Lung (tissue), 12 donors: ENCODE measurements around the gene CABLES1. TPM values are rescaled to one million over a fixed set of nuclear protein-coding genes. Genes with fewer than 3 reads are reported as not detected.
A peak's percentile ranks its signal among the peaks of the same experiment; 100 is the strongest.

ENCODE experiments used
- ATAC-seq: fragments of 200-7000 bp; cut with Tn5 transposase; one replicate; pipeline ENCODE4 v1.9.1; 2020; ENCODE audit warnings: moderate number of reproducible peaks; ENCODE audit not compliant: insufficient read depth, low FRiP score
- DNase-seq, 3 donors: peaks; one replicate each; pipeline ENCODE4 v3.0.0-alpha.2; 2013 to 2017
- H3K27ac ChIP-seq, 2 donors: one replicate each; pipeline ENCODE4 v1.5.1; 2013; ENCODE audit warnings: mild to moderate bottlenecking in 2 of 2, moderate library complexity in 2 of 2, control low read depth in 1 of 2, inconsistent platforms in 1 of 2, low read depth in 1 of 2, low read length in 1 of 2
- H3K27me3 ChIP-seq, 3 donors: one replicate each; pipeline ENCODE4 v1.5.1; 2013; ENCODE audit warnings: low read length in 2 of 3; ENCODE audit not compliant: control insufficient read depth in 3 of 3, insufficient read depth in 3 of 3
- H3K36me3 ChIP-seq, 4 donors: one replicate each; pipeline ENCODE4 v1.5.1; 2013; ENCODE audit warnings: low read length in 4 of 4, mild to moderate bottlenecking in 1 of 4, moderate library complexity in 1 of 4; ENCODE audit not compliant: control insufficient read depth in 4 of 4, insufficient read depth in 4 of 4
- H3K4me1 ChIP-seq, 5 donors: one replicate each; pipeline ENCODE4 v1.5.1; 2013; ENCODE audit warnings: low read length in 5 of 5, mild to moderate bottlenecking in 2 of 5, moderate library complexity in 1 of 5; ENCODE audit not compliant: control insufficient read depth in 5 of 5, insufficient read depth in 5 of 5
- H3K4me3 ChIP-seq: one replicate; pipeline ENCODE4 v1.5.1; 2013; ENCODE audit warnings: mild to moderate bottlenecking, control low read depth, moderate library complexity
- H3K9ac ChIP-seq, 2 donors: one replicate each; pipeline ENCODE4 v1.5.1; 2013; ENCODE audit warnings: low read length in 2 of 2, control low read depth in 1 of 2; ENCODE audit not compliant: insufficient read depth in 1 of 2
- H3K9me3 ChIP-seq, 4 donors: one replicate each; pipeline ENCODE4 v1.5.1; 2013; ENCODE audit warnings: low read length in 3 of 4, mild to moderate bottlenecking in 1 of 4, moderate library complexity in 1 of 4; ENCODE audit not compliant: control insufficient read depth in 4 of 4, insufficient read depth in 3 of 4
- CTCF ChIP-seq: IDR thresholded peaks from 2 replicates; pipeline ENCODE4 v1.5.1; 2012; ENCODE audit warnings: mild to moderate bottlenecking; ENCODE audit errors: control extremely low read depth, extremely low read depth
- WGBS, 2 donors: extraction: QIAGEN DNeasy Blood & Tissue Kit; methylation state at CpG; one replicate each; pipeline ENCODE4 v1.1.7; 2013; 5-methylcytosine and 5-hydroxymethylcytosine counted together
- polyA plus RNA-seq, 2 donors: library from polyadenylated mRNA; stranded (reverse); fragments of 200-250 nt; gene quantifications; one replicate each; pipeline ENCODE4 v1.2.1, GENCODE V29; 2013
- total RNA-seq, 2 donors: library from RNA; depleted of rRNA in 1 of 2; stranded (reverse); fragments of >200 nt in 1 of 2; gene quantifications; one replicate each; pipeline ENCODE4 v1.2.1, GENCODE V29; 2014 to 2021
- donor health status: control.
- donor health status: control.
- donor health status: Bipolar disorder and iron deficiency.
- donor health status: healthy.
- donor health status: DM: yes; HTN: yes; CAD: no.

The CABLES1 gene
- total and polyA plus RNA-seq, 4 donors, result 4.2 to 32.6 (median 14.7) TPM

- WGBS, 2 donors, result 75 to 77% methylated on average over 12 of the region's 12 CpGs
- no peak overlapping the region for H3K27ac ChIP-seq
Observed at GRCh38 chr18:23279931-23280330, 144.6 kb downstream of the CABLES1 start.

GRCh38 chr18:23280844-23281243 is 145.6 kb downstream of the CABLES1 start:
- ATAC-seq, result no peak
- H3K27ac ChIP-seq, result no peak overlapping the region

More at GRCh38 chr18:23279931-23280330, 144.6 kb downstream of the CABLES1 start:
- DNase-seq (no peak), ATAC-seq (no peak)
- Histone ChIP-seq H3K4me3 (no peak overlapping the region), H3K27me3 (no peaks in the 10 kb centered on the region), H3K9ac (no peak overlapping the region), H3K9me3 (peaks cover 0 to 3% (median 0%) of the 10 kb centered on the region in 4 donors), H3K4me1 (peaks cover 0 to 15% (median 4%) of the 10 kb centered on the region in 5 donors), H3K36me3 (no peaks in the 10 kb centered on the region)
- TF ChIP-seq CTCF, result no peak

GRCh38 chr18:23281626-23282436 is 146.5 kb downstream of the CABLES1 start:
- Histone ChIP-seq H3K27me3 (no peaks in the 10 kb centered on the region), H3K4me1 (peaks cover 0 to 15% (median 0%) of the 10 kb centered on the region in 5 donors), H3K9ac (peak overlapping the region in 1 of 2 donors; percentile 11), H3K27ac (peak overlapping the region in 1 of 2 donors; percentile 25), H3K4me3 (no peak overlapping the region), H3K36me3 (no peaks in the 10 kb centered on the region), H3K9me3 (peaks cover 0 to 3% (median 0%) of the 10 kb centered on the region in 4 donors)
- DNase-seq, result no peak
- ATAC-seq, result no peak
- WGBS, 2 donors, result 59 to 82% methylated on average over 14 of the region's 14 CpGs
- no peak for TF ChIP-seq CTCF

More at GRCh38 chr18:23280844-23281243, 145.6 kb downstream of the CABLES1 start:
- Histone ChIP-seq H3K36me3 (no peaks in the 10 kb centered on the region), H3K9ac (no peak overlapping the region), H3K27me3 (no peaks in the 10 kb centered on the region), H3K4me1 (peaks cover 0 to 15% (median under 1%) of the 10 kb centered on the region in 5 donors), H3K9me3 (peaks cover 0 to 3% (median 0%) of the 10 kb centered on the region in 4 donors), H3K4me3 (no peak overlapping the region)
- TF ChIP-seq CTCF, result no peak
- DNase-seq, result no peak
- WGBS, 2 donors, result 76 to 85% methylated on average over 5 of the region's 5 CpGs
